ENCODE measurements around the gene NMU. TPM values are rescaled to one million over a fixed set of nuclear protein-coding genes. Genes with fewer than 3 reads are reported as not detected.

NMU gene
- polyA plus RNA-seq, 3 donors from 2014 or later = not detected

Other genes starting within 250 kb of the NMU start
- 10 to 100 TPM; 44.2 to 50.4 (median 44.8) TPM for gene TMEM165, start 240.3 kb downstream of the NMU start, polyA plus RNA-seq
- 1 to 10 TPM; 1.1 to 7.0 (median 4.7) TPM for gene CLOCK, start 89.4 kb downstream of the NMU start, polyA plus RNA-seq
- not detected for gene PDCL2, start 44.1 kb downstream of the NMU start, polyA plus RNA-seq
- gene EXOC1L, start 183.5 kb upstream of the NMU start, polyA plus RNA-seq = under 1 TPM in 2 of 3 donors, not detected in 1; 0.59 to 0.62 TPM
- gene EXOC1, start 217.3 kb upstream of the NMU start, polyA plus RNA-seq = 10 to 100 TPM in 1 of 3 donors, 1 to 10 TPM in 2; 7.5 to 15.6 (median 9.9) TPM

Measured in immature natural killer cell (primary cell).